Inflammatory macrophage treated with lipopolysaccharide for 1 hour (primary cell): ENCODE data around the gene ZCCHC18.
"Not testable (repeated sequence)": the region's sequence is repeated elsewhere in the genome, so short reads cannot be mapped to it uniquely, and the experiment has no call there.

Source experiments
- DNase-seq, 2 donors: peaks; one replicate each; pipeline ENCODE4 v3.0.0-alpha.2; 2020 to 2022

Gene ZCCHC18

DNA sequence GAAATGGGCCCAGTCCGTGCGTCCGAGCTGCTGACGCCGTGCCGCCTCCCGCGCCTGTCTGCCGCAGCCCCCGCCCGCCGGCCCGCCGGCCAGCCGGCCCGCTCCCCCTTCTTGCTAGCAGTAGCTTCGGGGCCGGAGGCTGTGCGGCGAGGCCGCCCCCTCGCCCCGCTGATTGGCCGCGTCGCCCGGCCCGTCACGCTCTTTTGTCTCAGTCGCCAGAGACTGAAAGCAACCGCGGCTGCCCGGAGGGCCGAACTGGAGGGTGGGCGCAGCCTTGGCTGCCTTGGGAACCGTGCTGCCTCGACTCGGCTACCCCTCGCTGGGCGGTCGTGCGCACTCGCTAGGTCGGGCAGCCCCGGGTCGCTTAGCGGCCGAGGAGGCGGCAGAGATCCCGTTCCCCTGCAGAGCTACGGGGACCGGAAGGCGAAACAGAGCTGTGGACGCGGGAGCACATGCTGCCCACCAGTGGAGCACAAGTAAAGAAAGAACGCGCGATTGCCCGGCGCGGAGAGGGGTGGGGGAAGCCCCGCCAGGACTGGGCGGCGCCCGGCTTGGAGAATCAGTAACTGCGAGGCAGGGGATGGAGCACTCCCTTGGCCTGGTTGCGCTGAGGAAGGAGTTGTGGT is at the start of gene ZCCHC18:
Gene ZCCHC18, plus strand, starts transcription at position 198 of the 626 bp plus-strand sequence. CDS start 1,589 bp downstream, outside the sequence.
- DNase-seq, result peak; percentile 2

DNA sequence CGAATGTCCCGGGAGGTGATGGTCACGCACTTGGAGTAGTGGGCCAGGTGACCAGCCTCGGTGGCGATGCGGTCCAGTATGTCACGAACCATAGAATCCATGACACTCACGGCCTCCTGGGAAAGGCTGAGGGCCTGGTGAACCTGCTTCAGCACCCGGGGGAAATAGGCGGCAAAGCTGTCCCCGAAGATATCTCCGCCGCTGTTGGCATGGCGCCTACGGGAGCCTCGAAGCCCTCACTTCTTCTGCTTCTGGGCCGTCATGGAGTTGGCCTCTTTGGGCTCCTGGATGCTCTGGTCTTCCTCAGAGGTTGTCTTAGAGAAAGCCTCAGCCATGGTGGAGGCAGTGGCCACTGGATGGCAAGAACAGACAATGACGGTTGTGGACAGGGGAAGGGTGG is 49.7 kb upstream of the ZCCHC18 start:
- not testable (repeated sequence) for DNase-seq

DNA sequence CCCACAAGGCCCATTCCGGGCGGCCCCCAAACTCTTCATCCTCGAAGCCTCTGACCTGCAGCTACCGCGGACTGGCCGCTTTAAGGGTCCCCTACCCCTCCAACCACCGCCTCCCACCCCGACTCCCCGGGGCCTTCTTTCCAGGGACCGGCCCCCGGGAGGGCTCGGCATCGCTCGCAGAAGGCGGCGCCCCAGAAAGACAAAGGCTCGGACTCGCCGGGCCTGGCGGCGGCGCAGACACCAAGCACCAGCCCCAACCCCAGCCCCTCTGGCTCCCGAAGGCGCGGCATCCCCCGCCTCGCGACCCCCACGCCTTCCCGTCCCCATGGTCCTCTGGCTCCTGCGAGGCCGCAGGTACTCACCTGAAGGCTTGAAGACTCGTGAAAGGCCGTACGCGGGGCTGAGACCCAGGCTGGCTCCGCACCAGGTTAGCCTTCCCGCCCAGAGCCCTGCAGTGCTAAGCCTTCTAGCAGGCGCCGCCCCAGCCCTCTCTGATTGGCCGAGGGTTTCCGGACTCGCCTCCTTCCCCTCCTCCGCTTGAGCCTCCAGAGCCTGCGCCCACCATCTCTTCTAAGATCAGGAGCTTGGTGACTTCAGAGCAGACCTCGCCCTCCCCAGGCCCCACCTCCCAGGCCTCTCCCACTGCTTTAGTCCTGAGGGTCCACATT is 36.4 kb upstream of the ZCCHC18 start, which contains the start of gene TMSB15C:
Gene TMSB15C, minus strand, starts transcription at position 459 of the 668 bp plus-strand sequence.
- DNase-seq, result not testable (repeated sequence)

DNA sequence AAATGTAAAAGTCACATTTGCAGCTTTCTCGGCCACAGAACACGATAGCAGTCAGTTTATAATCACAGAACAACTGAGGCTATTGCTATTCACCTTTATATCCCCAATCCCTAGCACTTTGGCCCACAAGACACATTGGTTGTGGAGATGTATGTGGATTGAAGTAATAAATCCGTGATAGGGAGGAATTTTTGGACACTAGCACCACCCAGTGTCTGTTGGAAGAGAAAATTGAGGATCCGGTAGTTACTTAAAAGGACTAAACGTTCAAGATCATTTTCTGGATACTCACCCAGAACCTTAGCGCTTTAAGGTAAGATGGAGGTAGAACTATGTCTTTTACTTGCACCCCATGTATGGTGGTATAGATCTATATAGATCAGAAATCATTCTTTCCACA is 34.5 kb upstream of the ZCCHC18 start:
- not testable (repeated sequence) for DNase-seq

DNA sequence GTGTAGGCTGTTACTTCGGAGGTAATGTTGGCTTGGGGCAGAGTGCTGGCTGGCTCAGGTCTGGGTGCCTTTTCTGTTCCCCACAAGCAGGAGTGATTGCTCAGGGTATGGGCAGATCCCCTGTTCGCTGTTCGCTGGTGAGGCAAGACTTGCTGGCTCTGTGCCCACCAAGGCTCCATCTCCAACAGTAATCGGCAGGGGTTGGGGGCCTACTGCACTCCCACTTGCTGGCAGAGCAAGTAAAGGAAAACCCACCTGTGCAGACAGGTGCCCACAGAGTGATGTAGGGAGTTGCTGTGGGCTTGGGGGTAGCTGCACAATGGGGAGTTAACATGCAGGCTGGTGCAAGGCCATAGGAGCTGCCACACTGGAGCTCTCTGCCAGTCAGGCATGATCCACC is 28.3 kb upstream of the ZCCHC18 start:
- no peak for DNase-seq

DNA sequence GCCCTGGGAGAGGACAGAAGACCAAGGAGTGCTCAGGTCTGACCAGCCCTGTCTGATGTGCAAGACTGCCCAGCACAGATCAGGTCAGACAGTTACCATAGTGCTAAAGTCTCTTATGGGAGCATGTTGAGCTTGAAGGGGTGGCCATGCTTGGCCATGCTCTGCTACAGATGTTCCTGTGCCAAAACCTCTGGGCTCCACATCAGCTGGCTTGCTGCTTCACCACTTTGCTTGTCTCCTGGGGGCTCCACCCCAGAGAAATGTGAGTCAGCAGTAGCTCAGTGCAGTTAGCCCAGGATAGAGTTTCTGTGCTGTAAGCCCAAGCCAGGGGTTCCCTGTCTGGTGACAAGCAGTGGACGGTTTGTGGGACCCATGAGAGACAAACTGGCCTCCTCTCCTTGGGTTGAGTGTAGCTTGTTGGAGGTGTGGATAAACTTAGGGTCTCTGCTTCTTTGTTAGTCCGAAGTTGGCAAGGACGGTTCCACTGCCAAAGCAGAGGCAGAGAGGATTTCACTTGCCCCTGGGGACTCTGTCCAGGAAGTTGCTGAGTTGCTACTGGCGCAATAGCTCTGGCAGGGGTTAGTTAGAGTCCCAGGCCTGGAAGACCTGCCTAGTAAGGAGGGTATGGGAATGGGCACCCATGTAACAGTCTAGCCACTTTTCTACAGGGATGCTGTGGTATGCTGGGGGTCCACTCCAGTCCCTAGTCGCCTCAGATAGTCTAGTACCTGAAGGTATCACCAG is 27.6 kb upstream of the ZCCHC18 start:
- DNase-seq, result no peak

DNA sequence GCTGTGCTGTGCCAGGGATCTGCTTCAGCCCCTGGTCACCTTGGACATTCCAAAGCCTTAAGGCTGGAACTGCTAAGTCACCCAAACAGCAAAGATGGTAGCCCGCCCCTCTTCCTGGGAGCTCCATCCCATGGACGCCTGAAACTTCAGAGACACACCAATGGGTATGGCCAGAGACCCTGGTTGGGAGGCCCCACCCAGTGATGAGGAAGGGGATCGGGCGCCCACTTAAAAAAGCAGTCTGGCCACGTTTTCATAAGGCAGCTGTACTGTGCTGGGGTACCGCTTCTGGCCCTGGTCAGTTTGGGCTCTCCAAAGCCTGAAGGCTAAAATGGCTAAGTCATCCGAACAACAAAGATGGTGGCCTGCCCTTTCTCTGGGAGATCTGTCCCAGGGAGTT is 26.8 kb upstream of the ZCCHC18 start:
- DNase-seq, result no peak

DNA sequence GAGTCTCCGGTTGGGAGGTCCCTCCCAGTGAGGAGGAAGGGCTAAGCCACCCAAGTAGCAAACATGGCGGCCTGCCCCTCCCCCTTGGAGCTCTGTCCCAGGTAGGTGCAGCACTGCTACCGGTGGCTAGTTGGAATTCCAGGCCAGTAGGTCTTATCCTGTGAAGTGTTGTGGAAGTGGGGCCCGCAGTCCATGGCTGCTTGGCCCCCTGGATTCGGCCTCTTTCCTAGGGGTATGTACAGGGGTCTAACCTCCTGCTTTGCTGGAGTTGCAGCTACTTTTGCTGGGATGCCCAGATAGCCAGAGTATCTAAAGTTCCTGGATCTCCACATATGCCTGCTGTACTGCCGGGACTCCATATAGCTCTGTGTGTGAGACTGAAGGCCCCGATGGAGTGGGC is 26.4 kb upstream of the ZCCHC18 start:
- DNase-seq, result no peak

DNA sequence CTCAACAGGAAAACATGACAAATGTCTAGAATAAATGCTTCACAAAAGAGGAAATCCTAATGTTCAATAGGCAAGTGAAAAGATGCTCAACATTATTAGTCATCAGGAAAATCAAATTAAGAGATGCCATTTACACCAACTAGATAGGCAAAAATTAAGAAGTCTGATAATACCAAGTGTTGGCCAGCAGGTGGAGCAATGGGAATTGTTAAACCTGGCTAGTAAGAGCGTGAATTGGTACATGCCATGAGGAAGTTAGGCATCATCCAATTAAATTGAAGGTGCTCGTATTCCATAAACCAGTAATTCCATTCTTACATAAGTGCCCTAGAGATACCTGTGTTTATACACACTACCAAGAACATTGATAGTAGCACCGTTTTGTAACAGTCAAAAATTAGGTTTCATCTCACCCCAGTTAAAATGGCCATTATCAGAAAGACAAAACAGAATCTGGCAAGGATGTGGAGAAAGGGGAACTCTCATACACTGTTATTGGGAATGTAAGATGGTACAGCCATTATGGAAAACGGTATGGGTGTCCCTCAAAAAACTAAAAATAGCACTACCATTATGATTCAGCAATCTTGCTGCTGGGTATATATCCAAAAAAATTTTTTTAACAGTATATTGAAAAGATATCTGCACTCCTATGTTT is 14.0 kb upstream of the ZCCHC18 start:
- DNase-seq, result peak; percentile 48

DNA sequence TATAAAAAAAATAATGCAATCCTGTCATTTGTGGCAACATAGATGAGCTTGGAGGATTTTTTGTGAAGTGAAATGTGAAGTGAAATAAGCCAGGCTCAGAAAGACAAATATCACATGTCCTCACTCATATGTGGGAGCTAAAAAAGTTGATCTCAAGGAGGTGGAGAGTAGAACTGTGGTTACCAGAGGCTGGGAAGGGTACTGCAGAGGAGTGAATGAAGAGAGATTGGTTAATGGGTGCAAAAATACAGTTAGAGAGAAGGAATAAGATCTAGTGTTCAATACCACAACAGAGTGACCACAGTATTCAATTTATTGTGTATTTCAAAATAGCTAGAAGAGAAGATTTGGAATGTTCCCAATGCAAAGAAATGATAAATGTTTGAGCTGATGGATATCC is 13.4 kb upstream of the ZCCHC18 start:
- DNase-seq, result no peak

DNA sequence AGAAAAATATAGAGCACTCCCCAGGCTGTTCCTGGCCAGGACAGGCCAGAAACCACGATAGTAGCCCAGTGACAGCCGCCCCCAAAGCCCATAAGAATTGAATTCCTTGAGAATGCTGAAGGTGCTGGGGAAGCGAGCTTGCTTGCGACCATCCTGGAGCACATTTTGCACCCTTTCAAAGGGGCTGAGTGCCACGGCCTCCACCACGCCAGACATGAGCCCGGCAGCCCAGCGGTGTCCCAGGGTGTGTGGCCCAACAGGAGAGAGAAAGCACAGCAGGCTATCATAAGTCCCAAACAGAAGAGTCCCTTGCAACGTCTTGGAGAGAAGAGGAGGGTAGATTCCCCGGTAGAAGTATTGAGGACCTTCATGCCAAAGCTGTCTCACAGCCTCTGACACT is 7.6 kb upstream of the ZCCHC18 start:
- no peak for DNase-seq

DNA sequence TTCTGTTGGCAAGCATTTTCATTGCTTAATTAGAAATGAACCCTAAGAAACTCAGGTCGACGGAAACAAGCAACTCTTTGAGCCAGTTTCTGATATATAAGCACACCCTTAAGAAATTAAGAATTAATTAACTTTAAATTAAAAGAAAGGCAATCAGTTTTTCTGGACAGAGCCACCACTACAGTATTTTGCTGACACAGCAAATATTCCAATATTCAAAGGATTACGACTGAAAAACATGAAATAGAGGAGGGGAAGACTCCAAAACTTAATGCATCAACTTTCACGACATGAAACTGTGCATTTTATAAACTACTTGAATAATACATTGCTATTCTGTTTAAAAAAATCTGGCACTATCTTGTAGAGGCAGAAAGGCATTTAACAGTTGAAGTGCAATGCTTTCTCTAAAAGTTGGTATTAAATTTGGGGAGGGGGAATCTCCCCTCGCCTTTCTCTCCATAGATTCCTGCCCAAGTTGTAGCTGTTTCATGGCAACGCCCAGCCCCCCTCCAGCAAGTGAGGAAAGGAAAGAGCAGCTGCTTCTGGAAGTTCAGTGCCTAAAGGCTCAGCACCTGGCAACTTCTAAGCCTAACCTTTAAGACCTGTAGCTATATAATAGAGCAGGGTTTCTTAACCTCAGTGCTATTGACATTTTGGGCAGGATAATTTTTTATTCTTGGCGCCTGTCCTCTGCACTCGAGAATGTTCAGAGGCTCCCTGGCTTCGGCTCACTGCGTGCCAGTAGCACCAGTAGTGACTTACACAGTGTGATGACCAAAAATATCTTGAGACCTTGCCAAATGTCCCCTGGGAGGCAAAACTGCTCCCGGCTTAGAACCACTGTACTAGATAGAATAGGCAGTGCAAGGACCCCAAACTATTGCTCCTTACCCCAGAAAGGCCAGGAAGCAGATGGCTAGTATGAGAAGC is 6.7 kb upstream of the ZCCHC18 start:
- no peak for DNase-seq

DNA sequence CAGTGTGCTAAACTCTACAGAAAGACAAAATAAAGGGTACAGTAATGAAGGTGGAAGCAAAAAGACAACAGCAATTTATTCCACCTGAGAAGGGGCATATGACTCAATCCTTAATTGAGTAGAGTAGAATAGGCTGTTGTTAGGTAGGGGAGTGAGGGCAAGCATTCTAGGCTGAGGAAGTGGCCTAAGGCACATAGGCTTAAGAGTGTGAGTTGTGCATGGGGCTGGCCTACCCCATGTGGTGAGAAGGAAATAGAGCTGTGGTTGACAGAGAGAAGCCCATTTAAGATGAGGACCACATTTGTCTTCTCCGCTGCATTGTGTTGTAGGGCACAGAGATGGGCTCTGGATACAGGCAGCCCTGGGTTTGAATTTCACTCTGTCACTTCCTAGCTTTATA is 3.4 kb upstream of the ZCCHC18 start:
- no peak for DNase-seq

DNA sequence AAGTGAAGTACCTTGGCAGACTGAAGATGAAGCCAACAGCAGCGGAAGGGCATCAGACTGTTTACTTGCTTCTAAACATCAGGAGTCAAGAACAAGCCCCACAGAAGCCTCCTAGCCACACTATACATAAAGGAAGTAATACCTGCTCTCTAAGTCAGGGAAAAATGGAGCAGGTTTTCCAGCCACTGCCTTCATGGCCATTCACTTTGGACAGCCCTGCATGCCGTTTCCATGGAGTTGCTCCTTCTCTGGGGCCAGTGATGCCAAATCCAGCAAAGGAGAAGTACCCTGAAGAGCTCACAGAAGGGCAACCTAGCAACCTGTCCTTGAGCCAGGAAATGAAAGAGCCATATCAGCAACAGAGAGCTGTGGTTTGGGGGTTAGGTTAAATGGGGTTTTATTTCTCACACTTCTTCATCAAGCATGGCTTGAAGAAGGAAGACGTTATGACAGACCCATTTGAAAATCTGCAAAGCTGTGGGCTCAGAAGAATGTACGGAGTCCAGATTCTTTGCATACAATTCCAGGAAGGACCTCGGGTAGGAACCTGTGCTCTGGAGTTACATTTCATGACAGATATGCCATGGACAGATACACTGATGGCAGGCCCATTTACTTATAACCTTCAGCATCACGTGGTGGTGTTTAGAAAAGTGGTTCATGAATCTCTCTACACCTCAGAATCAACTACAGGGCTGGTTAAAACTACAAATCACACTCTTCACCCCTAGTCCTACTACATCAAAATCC is 1.7 kb upstream of the ZCCHC18 start:
- DNase-seq, result not testable (repeated sequence)

DNA sequence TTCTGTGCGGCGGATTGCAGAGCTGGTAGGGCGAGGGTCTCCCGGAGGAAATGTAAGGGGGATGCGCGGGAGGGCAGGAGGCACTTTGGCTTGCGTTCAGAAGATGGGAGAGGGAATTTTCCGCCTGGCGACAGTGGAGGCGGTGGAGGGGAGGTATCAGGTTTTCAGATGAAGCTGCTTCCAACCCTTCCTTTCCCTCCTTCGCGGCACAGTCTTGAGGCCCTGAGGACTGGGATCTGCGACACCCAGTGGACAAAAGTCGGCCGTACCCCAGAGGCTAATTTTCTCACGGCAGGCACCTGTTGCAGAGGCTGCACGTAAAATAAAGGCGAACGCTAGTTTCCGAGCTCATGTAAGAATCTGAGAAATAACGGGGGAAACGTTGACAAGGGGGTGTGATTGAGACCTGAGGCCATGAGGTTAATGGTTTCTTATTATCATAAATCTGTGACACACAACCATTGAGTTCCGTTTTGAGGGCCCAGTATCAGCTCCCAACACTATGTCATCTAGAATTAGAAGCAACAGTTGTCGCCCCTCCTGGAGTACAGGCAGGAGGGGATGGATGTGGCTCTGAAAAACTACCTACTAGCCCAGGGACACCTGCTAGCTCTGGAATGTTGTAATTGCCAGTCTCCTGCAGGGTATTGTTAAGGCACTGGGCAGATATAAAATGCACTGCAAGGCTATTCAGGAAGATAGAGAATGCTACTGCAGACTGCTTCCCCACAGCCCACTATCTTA is 1.1 kb downstream of the ZCCHC18 start:
- peak; percentile 5 to 6 for DNase-seq

DNA sequence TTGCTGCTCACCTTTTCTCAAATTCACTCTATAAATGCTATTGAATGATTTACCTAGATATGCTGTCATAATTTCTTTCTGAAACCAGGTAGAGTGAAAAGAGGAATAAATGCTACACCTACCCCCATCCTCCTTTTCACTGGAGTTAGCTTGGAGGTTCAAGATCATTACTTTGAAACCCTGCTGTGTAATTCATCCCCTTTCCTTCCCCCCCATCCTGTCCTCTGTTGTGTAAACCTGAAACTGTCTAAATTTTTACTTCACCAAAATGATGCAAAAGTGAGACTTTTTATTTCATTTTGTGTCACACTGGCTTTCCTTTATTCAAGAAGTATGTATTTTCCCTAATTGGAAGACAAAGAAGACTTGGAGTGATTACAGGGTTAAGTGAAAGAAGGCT is 5.4 kb downstream of the ZCCHC18 start:
- DNase-seq, result no peak

DNA sequence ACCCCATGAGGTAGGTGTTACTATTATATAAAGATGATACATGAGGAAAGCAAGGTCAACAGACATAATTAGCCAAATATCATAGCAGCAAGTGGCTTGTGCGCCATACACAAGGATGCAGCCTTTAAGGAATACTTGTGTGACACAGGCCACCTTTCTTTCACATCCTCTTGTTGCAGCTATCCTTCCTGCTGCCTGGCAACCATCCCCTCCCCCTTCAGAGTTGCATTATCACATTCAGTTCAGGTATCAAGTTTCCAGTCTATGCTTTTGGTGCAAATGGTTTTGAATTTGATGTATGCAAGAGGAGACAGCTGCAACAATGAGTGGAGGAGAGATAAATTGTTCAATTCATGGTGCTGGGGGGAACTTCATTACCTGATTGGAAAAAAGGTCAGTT is 6.4 kb downstream of the ZCCHC18 start:
- DNase-seq, result no peak

DNA sequence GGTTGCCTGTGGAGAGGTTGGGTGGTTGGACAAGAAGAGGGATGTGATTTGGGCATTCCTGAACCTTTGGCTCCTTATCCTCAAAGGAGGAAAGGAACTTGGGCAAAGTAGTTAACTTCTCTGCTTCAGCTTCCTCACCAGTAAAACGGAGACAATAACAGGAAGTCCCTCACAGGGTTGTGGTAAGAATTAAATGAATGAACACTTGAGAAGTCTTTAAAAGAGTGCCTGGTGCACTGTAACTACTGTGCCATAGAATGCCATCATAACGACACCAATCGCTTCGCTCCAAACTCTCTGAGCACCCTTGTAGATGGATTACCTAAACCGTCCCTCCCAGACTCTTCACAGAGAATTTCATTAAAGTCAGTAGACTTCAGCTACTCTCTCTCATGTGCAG is 10.5 kb downstream of the ZCCHC18 start:
- DNase-seq, result no peak

DNA sequence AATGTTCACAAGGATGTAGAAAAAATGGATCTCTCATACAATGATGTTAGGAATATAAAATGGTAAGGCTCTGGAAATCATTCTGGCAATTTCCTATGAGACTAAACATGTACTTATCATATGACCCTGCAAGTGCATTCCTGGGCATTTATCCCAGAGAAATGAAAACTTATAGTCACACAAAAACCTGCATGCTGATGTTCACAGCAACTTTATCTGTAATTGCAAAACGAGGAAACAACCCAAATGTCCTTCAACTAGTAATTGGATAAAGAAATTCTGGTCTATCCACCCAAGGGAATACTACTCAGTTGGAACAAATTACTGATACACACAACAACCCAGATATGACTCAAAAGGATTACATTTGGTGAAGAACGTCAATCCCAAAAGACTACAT is 14.5 kb downstream of the ZCCHC18 start:
- no peak for DNase-seq

DNA sequence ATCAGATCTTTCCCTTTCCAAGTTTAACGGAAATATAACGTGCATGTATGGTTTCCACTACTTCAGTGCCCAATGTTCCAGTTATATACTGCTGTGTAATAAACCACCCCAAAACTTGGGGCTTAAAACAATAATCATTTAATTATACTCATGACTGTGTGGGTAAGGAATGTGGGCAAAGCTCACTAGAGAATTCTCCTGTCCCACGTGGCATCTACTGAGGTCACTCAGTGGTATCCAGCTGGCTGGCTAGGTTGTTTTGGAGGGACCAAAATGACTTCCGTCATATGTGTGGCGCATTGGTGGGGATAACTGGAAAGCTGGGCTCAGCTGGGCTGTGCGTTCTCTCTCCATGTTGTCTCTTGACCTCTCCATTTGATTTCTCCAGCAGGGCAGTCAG is 18.5 kb downstream of the ZCCHC18 start:
- DNase-seq, result no peak
